Loucy (cell line): Measurements from ENCODE around the gene ENTPD1.

Experiments
- H2AFZ ChIP-seq: fragments of 200-600 bp; sonication (generic); 2 replicates; pipeline ENCODE4 v1.6.0; 2016; ENCODE audit warnings: antibody characterized with exemption, mild to moderate bottlenecking, low read length, moderate library complexity
- H3F3A ChIP-seq: fragments of 200-600 bp; 2 replicates; pipeline ENCODE4 v1.6.0; 2016; ENCODE audit warnings: antibody characterized with exemption, low read depth, mild to moderate bottlenecking
- H3K27me3 ChIP-seq: fragments of 200-600 bp; sonication (generic); 2 replicates; pipeline ENCODE4 v1.6.1; 2014; ENCODE audit warnings: low read length, mild to moderate bottlenecking; ENCODE audit not compliant: insufficient read depth, poor library complexity, severe bottlenecking
- H3K36me3 ChIP-seq: fragments of 200-600 bp; sonication (generic); 2 replicates; pipeline ENCODE4 v1.6.1; 2016; ENCODE audit warnings: low read length; ENCODE audit not compliant: insufficient read depth
- H3K4me1 ChIP-seq: fragments of 200-600 bp; sonication (generic); 2 replicates; pipeline ENCODE4 v1.5.1; 2014; ENCODE audit warnings: low read length, mild to moderate bottlenecking; ENCODE audit not compliant: insufficient read depth, poor library complexity, severe bottlenecking
- H3K4me2 ChIP-seq: fragments of 200-600 bp; sonication (generic); 2 replicates; pipeline ENCODE4 v1.6.0; 2014; ENCODE audit warnings: antibody characterized with exemption, low read length, low read depth, mild to moderate bottlenecking; ENCODE audit not compliant: poor library complexity, severe bottlenecking
- H3K4me3 ChIP-seq: fragments of 200-600 bp; sonication (generic); 2 replicates; pipeline ENCODE4 v1.5.1; 2014; ENCODE audit warnings: low read length, mild to moderate bottlenecking, mixed read lengths; ENCODE audit not compliant: poor library complexity, severe bottlenecking
- H3K79me2 ChIP-seq: fragments of 200-600 bp; sonication (generic); 2 replicates; pipeline ENCODE4 v1.6.1; 2014; ENCODE audit warnings: low read length; ENCODE audit not compliant: insufficient read depth
- H3K9ac ChIP-seq: fragments of 200-600 bp; sonication (generic); 2 replicates; pipeline ENCODE4 v1.6.0; 2014; ENCODE audit warnings: mild to moderate bottlenecking, low read depth, low read length, moderate library complexity; ENCODE audit not compliant: poor library complexity, severe bottlenecking
- H3K9me2 ChIP-seq: fragments of 200-600 bp; sonication (generic); replicated peaks from 2 replicates; pipeline ENCODE4 v1.6.1; 2016; ENCODE audit warnings: low read depth, low read length, mixed read lengths
- H3K9me3 ChIP-seq: fragments of 200-600 bp; sonication (generic); 2 replicates; pipeline ENCODE4 v1.6.1; 2014; ENCODE audit warnings: mild to moderate bottlenecking, antibody characterized with exemption, low read length, low read depth; ENCODE audit not compliant: insufficient read depth
- H4K20me1 ChIP-seq: fragments of 200-600 bp; sonication (generic); 2 replicates; pipeline ENCODE4 v1.6.0; 2014; ENCODE audit warnings: antibody characterized with exemption, low read length, mild to moderate bottlenecking; ENCODE audit not compliant: insufficient read depth, poor library complexity, severe bottlenecking
- EZH2phosphoT487 ChIP-seq: fragments of 200-600 bp; IDR thresholded peaks from 2 replicates; pipeline ENCODE4 v1.6.1; 2018; ENCODE audit warnings: antibody characterized with exemption, mild to moderate bottlenecking, moderate library complexity, borderline replicate concordance
- TF ChIP-seq, protein P1 (sequence below): fragments of 200-600 bp; sonication (generic); conservative IDR thresholded peaks from 2 replicates; pipeline ENCODE4 v1.5.1; 2014; ENCODE audit warnings: mild to moderate bottlenecking, antibody characterized with exemption, low read length

Gene ENTPD1

DNA sequence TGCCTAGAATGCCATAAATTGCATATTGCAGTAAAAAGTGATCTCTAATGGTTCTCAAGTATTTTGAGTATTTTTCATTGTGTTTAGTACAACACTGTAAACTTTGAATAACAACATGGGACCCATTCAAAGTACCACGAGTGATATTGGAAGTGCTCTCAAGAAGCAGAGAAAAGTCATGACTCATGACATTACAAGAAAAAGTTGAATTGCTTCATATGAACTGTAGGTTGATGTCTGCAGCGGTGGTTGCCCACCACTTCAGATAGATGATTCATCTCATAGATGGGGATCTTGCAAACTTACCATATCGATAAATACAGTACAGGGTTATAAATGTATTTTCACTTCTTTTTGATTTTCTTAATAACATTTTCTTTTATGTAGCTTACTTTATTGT, 33.9 kb downstream of the ENTPD1 start:
- Histone ChIP-seq H3F3A (no peaks in the 10 kb centered on the region), H2AFZ (no peak overlapping the region), H3K36me3 (no peaks in the 10 kb centered on the region), H3K4me2 (no peak overlapping the region), H3K79me2 (no peaks in the 10 kb centered on the region), H3K4me3 (no peak overlapping the region), H3K9me2 (no peaks in the 10 kb centered on the region), H3K9me3 (no peaks in the 10 kb centered on the region), H3K4me1 (no peaks in the 10 kb centered on the region), H3K27me3 (no peaks in the 10 kb centered on the region), H4K20me1 (no peaks in the 10 kb centered on the region), H3K9ac (no peak overlapping the region)
- TF ChIP-seq, protein P1, sequence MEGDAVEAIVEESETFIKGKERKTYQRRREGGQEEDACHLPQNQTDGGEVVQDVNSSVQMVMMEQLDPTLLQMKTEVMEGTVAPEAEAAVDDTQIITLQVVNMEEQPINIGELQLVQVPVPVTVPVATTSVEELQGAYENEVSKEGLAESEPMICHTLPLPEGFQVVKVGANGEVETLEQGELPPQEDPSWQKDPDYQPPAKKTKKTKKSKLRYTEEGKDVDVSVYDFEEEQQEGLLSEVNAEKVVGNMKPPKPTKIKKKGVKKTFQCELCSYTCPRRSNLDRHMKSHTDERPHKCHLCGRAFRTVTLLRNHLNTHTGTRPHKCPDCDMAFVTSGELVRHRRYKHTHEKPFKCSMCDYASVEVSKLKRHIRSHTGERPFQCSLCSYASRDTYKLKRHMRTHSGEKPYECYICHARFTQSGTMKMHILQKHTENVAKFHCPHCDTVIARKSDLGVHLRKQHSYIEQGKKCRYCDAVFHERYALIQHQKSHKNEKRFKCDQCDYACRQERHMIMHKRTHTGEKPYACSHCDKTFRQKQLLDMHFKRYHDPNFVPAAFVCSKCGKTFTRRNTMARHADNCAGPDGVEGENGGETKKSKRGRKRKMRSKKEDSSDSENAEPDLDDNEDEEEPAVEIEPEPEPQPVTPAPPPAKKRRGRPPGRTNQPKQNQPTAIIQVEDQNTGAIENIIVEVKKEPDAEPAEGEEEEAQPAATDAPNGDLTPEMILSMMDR = no peak
- TF ChIP-seq EZH2phosphoT487 = no peak

DNA sequence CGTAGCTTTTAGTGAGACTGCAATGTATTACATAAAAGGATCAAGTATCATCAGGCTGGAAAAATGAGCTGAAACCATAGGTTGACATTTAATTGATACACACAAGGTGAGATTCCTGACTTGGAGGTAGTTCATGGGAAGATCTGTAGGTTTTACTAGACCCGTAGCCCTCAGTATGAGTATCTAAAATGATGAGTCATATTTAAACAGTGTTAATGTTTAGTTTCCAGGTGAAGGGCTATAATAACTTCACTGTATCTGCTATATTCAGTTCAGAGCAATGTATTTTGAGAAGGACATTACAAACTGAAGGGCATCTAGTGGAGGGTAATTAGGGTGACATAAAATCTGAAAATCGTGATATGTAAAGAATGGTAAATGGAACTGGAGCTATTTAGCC, 35.0 kb downstream of the ENTPD1 start:
- no peaks in the 10 kb centered on the region for H4K20me1 ChIP-seq
- TF ChIP-seq EZH2phosphoT487 = no peak
- TF ChIP-seq, protein P1 = no peak
- H3K9me2 ChIP-seq = no peaks in the 10 kb centered on the region
- H3F3A ChIP-seq = no peaks in the 10 kb centered on the region
- no peak overlapping the region for H3K4me3 ChIP-seq
- no peak overlapping the region for H3K4me2 ChIP-seq
- H3K4me1 ChIP-seq = no peaks in the 10 kb centered on the region
- no peaks in the 10 kb centered on the region for H3K36me3 ChIP-seq
- no peaks in the 10 kb centered on the region for H3K79me2 ChIP-seq
- H3K9me3 ChIP-seq = no peaks in the 10 kb centered on the region
- no peak overlapping the region for H2AFZ ChIP-seq
- H3K27me3 ChIP-seq = no peaks in the 10 kb centered on the region
- H3K9ac ChIP-seq = no peak overlapping the region

- H3K4me1 ChIP-seq = no peaks in the 10 kb centered on the region
- no peak overlapping the region for H3K4me3 ChIP-seq
- H3F3A ChIP-seq = no peaks in the 10 kb centered on the region
- H2AFZ ChIP-seq = no peak overlapping the region
- TF ChIP-seq, protein P1 = no peak
- no peak for TF ChIP-seq EZH2phosphoT487
- no peaks in the 10 kb centered on the region for H3K27me3 ChIP-seq
- H3K9me2 ChIP-seq = no peaks in the 10 kb centered on the region
- no peaks in the 10 kb centered on the region for H3K79me2 ChIP-seq
- no peaks in the 10 kb centered on the region for H3K36me3 ChIP-seq
- no peaks in the 10 kb centered on the region for H3K9me3 ChIP-seq
- no peak overlapping the region for H3K4me2 ChIP-seq
- no peak overlapping the region for H3K9ac ChIP-seq
- no peaks in the 10 kb centered on the region for H4K20me1 ChIP-seq
These were observed 35.5 kb downstream of the ENTPD1 start for GRCh38 chr10:95791425-95791979.
